GM23338 (cell line): ENCODE data around the gene NRP2. TPM values are rescaled to one million over a fixed set of nuclear protein-coding genes. Genes with fewer than 3 reads are reported as not detected.

Experiments
- ATAC-seq: fragments of 200-7000 bp; cut with Tn5 transposase; 3 replicates; pipeline ENCODE4 v1.9.1; 2020
- DNase-seq: peaks from one replicate; pipeline ENCODE4 v3.0.0-alpha.2; 2015; ENCODE audit warnings: low spot score
- H2AFZ ChIP-seq: fragments of 200-600 bp; sonication (generic); 2 replicates; pipeline ENCODE4 v1.8.0; 2016; ENCODE audit warnings: antibody characterized with exemption, mild to moderate bottlenecking, moderate library complexity
- H3F3A ChIP-seq: fragments of 200-600 bp; sonication (generic); replicated peaks from 2 replicates; pipeline ENCODE4 v1.8.0; 2017; ENCODE audit warnings: antibody characterized with exemption, mixed run types, low read depth
- H3K27ac ChIP-seq: fragments of 200-600 bp; sonication (generic); 2 replicates; pipeline ENCODE4 v1.6.1; 2016; ENCODE audit warnings: low read depth
- H3K27me3 ChIP-seq: fragments of 200-600 bp; sonication (generic); 2 replicates; pipeline ENCODE4 v1.8.0; 2016; ENCODE audit warnings: mild to moderate bottlenecking, mixed run types, moderate library complexity; ENCODE audit not compliant: insufficient read depth
- H3K36me3 ChIP-seq: fragments of 200-600 bp; sonication (generic); 2 replicates; pipeline ENCODE4 v1.8.0; 2016; ENCODE audit warnings: mild to moderate bottlenecking; ENCODE audit not compliant: insufficient read depth
- H3K4me1 ChIP-seq: fragments of 200-600 bp; sonication (generic); 2 replicates; pipeline ENCODE4 v1.8.0; 2016; ENCODE audit warnings: mild to moderate bottlenecking, moderate library complexity; ENCODE audit not compliant: insufficient read depth
- H3K4me2 ChIP-seq: fragments of 200-600 bp; sonication (generic); 2 replicates; pipeline ENCODE4 v1.7.1; 2017; ENCODE audit warnings: mixed run types
- H3K4me3 ChIP-seq: fragments of 200-600 bp; sonication (generic); 2 replicates; pipeline ENCODE4 v1.6.1; 2016; ENCODE audit warnings: mixed run types
- H3K79me2 ChIP-seq: fragments of 200-600 bp; sonication (generic); replicated peaks from 2 replicates; pipeline ENCODE4 v1.8.0; 2017; ENCODE audit warnings: mild to moderate bottlenecking; ENCODE audit not compliant: insufficient read depth
- H3K9me2 ChIP-seq: fragments of 200-600 bp; sonication (generic); 2 replicates; pipeline ENCODE4 v1.8.0; 2017; ENCODE audit not compliant: insufficient read depth
- H4K20me1 ChIP-seq: fragments of 200-600 bp; sonication (generic); replicated peaks from 2 replicates; pipeline ENCODE4 v1.8.0; 2017; ENCODE audit warnings: mild to moderate bottlenecking; ENCODE audit not compliant: insufficient read depth
- H3K27ac Mint-ChIP-seq: 2 replicates; pipeline ENCODE4 v1.8.0; 2020; ENCODE audit warnings: inconsistent platforms, mild to moderate bottlenecking, moderate library complexity, mixed read lengths
- H3K27me3 Mint-ChIP-seq: 3 replicates; pipeline ENCODE4 v1.8.0; 2022; ENCODE audit warnings: low read depth, mild to moderate bottlenecking, moderate library complexity, mixed read lengths, inconsistent platforms; ENCODE audit not compliant: insufficient read depth, poor library complexity
- H3K36me3 Mint-ChIP-seq: 3 replicates; pipeline ENCODE4 v1.8.0; 2021; ENCODE audit warnings: low read depth, mild to moderate bottlenecking, inconsistent platforms, moderate library complexity, mixed read lengths
- H3K4me1 Mint-ChIP-seq: 3 replicates; pipeline ENCODE4 v1.8.0; 2020; ENCODE audit warnings: mild to moderate bottlenecking, inconsistent platforms, mixed read lengths
- H3K4me3 Mint-ChIP-seq: 3 replicates; pipeline ENCODE4 v1.8.0; 2021; ENCODE audit warnings: moderate library complexity, mild to moderate bottlenecking, inconsistent platforms, mixed read lengths
- H3K9me3 Mint-ChIP-seq: 3 replicates; pipeline ENCODE4 v1.8.0; 2020; ENCODE audit warnings: moderate library complexity, mild to moderate bottlenecking, inconsistent platforms, mixed read lengths
- CREB1 ChIP-seq: fragments of 250-450 bp; sonication (Bioruptor Pico); IDR thresholded peaks from 2 replicates; pipeline ENCODE4 v1.5.0; 2020; ENCODE audit warnings: low read depth, mild to moderate bottlenecking, moderate library complexity
- EZH2phosphoT487 ChIP-seq: fragments of 200-600 bp; sonication (generic); IDR thresholded peaks from one replicate; pipeline ENCODE4 v1.8.1; 2018; ENCODE audit warnings: antibody characterized with exemption; ENCODE audit not compliant: unreplicated experiment
- JUNB ChIP-seq: IDR thresholded peaks from one replicate; pipeline ENCODE4 v1.6.1; 2016; ENCODE audit warnings: antibody characterized with exemption; ENCODE audit not compliant: unreplicated experiment
- POLR2AphosphoS5 ChIP-seq: IDR thresholded peaks from 2 replicates; pipeline ENCODE4 v1.6.1; 2016; ENCODE audit warnings: antibody characterized with exemption, low read depth
- STAT1 ChIP-seq: IDR thresholded peaks from one replicate; pipeline ENCODE4 v1.6.1; 2016; ENCODE audit warnings: antibody characterized with exemption; ENCODE audit not compliant: unreplicated experiment
- ZNF114 ChIP-seq: fragments of 250-450 bp; sonication (Bioruptor Pico); IDR thresholded peaks from 2 replicates; pipeline ENCODE4 v1.5.0; 2020; ENCODE audit warnings: mild to moderate bottlenecking, moderate library complexity
- ZNF331 ChIP-seq: fragments of 250-450 bp; sonication (Bioruptor Pico); IDR thresholded peaks from 2 replicates; pipeline ENCODE4 v1.5.0; 2020; ENCODE audit warnings: low read depth, mild to moderate bottlenecking, moderate library complexity
- long read RNA-seq: library from polyadenylated mRNA; unstranded; transcript quantifications from one replicate; pipeline ENCODE4 v2.0.0, GENCODE V29; 2020; ENCODE audit not compliant: unreplicated experiment
- polyA plus RNA-seq: library from polyadenylated mRNA; unstranded; fragments of >200 nt; fragmentation: Nextera tagmentation; extraction: Ambion mirVana; gene quantifications from 2 replicates; pipeline ENCODE4 v1.2.1, GENCODE V29; 2016
- total RNA-seq: library from RNA; depleted of rRNA; stranded (reverse); fragments of >200 nt; shearing (Covaris generic); gene quantifications from 2 replicates; pipeline ENCODE4 v1.2.3, GENCODE V29; 2014; rRNA removed
- TF ChIP-seq, protein P1 (sequence below): IDR thresholded peaks from one replicate; pipeline ENCODE4 v1.6.1; 2018; ENCODE audit warnings: antibody characterized with exemption; ENCODE audit not compliant: unreplicated experiment
- TF ChIP-seq, protein P2 (sequence below): IDR thresholded peaks from 2 replicates; pipeline ENCODE4 v1.6.1; 2016; ENCODE audit warnings: antibody characterized with exemption
- TF ChIP-seq, protein P3 (sequence below): fragments of 250-450 bp; sonication (Bioruptor Pico); IDR thresholded peaks from 2 replicates; pipeline ENCODE4 v1.5.0; 2020; ENCODE audit warnings: mild to moderate bottlenecking, moderate library complexity

NRP2 gene, protein sequence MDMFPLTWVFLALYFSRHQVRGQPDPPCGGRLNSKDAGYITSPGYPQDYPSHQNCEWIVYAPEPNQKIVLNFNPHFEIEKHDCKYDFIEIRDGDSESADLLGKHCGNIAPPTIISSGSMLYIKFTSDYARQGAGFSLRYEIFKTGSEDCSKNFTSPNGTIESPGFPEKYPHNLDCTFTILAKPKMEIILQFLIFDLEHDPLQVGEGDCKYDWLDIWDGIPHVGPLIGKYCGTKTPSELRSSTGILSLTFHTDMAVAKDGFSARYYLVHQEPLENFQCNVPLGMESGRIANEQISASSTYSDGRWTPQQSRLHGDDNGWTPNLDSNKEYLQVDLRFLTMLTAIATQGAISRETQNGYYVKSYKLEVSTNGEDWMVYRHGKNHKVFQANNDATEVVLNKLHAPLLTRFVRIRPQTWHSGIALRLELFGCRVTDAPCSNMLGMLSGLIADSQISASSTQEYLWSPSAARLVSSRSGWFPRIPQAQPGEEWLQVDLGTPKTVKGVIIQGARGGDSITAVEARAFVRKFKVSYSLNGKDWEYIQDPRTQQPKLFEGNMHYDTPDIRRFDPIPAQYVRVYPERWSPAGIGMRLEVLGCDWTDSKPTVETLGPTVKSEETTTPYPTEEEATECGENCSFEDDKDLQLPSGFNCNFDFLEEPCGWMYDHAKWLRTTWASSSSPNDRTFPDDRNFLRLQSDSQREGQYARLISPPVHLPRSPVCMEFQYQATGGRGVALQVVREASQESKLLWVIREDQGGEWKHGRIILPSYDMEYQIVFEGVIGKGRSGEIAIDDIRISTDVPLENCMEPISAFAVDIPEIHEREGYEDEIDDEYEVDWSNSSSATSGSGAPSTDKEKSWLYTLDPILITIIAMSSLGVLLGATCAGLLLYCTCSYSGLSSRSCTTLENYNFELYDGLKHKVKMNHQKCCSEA
- total RNA-seq (17.4 and 22.0 TPM in 2 replicates), polyA plus RNA-seq (18.4 and 19.1 TPM in 2 replicates)
- long read RNA-seq, partial matches to known transcripts, result 1 of 9 reads
- long read RNA-seq, other reads (novel, unspliced or antisense), result 8 of 9 reads

GRCh38 chr2:205682239-205682970 is at the start of gene NRP2:
NRP2 (plus strand) TSS chr2:205682501; CDS start chr2:205683291, 790 bp downstream.
- H3K9me2 ChIP-seq, result no peaks in the 10 kb centered on the region
- H3K27ac ChIP-seq, result no peak within 1 kb of the TSS
- Mint-ChIP-seq H3K27ac (no peak within 1 kb of the TSS), H3K36me3 (peaks cover 7% of the 10 kb centered on the region; the same call in 1 of the 3 replicates), H3K9me3 (no peaks in the 10 kb centered on the region; the same call in 2 of the 3 replicates), H3K4me1 (peaks cover 56% of the 10 kb centered on the region), H3K27me3 (peaks cover 45% of the 10 kb centered on the region), H3K4me3 (peak within 1 kb of the TSS; percentile 84)
- H4K20me1 ChIP-seq, result 0 out of 2 replicates have a peak, but pooled peaks cover 5% of the 10 kb centered on the region
- ATAC-seq, result peak; percentile 59
- H3K79me2 ChIP-seq, result peaks cover 28% of the 10 kb centered on the region
- H3K4me1 ChIP-seq, result peaks cover 35% of the 10 kb centered on the region
- H3K27me3 ChIP-seq, result peaks cover 61% of the 10 kb centered on the region
- DNase-seq, result peak; percentile 96
- H3F3A ChIP-seq, result no peaks in the 10 kb centered on the region; the same call in 1 of the 2 replicates
- H3K36me3 ChIP-seq, result no peaks in the 10 kb centered on the region
- peak within 1 kb of the TSS; percentile 84 for H3K4me3 ChIP-seq
- peak within 1 kb of the TSS; percentile 90 for H2AFZ ChIP-seq
- H3K4me2 ChIP-seq, result peak within 1 kb of the TSS; percentile 99
- TF ChIP-seq, protein P1, sequence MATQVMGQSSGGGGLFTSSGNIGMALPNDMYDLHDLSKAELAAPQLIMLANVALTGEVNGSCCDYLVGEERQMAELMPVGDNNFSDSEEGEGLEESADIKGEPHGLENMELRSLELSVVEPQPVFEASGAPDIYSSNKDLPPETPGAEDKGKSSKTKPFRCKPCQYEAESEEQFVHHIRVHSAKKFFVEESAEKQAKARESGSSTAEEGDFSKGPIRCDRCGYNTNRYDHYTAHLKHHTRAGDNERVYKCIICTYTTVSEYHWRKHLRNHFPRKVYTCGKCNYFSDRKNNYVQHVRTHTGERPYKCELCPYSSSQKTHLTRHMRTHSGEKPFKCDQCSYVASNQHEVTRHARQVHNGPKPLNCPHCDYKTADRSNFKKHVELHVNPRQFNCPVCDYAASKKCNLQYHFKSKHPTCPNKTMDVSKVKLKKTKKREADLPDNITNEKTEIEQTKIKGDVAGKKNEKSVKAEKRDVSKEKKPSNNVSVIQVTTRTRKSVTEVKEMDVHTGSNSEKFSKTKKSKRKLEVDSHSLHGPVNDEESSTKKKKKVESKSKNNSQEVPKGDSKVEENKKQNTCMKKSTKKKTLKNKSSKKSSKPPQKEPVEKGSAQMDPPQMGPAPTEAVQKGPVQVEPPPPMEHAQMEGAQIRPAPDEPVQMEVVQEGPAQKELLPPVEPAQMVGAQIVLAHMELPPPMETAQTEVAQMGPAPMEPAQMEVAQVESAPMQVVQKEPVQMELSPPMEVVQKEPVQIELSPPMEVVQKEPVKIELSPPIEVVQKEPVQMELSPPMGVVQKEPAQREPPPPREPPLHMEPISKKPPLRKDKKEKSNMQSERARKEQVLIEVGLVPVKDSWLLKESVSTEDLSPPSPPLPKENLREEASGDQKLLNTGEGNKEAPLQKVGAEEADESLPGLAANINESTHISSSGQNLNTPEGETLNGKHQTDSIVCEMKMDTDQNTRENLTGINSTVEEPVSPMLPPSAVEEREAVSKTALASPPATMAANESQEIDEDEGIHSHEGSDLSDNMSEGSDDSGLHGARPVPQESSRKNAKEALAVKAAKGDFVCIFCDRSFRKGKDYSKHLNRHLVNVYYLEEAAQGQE, result no peak
- TF ChIP-seq STAT1, result no peak
- TF ChIP-seq POLR2AphosphoS5, result peak; percentile 79
- no peak for TF ChIP-seq ZNF114 (CRISPR knock-in tag)
- TF ChIP-seq CREB1, result peak; percentile 37; the same call in 1 of the 2 replicates
- TF ChIP-seq, protein P2, sequence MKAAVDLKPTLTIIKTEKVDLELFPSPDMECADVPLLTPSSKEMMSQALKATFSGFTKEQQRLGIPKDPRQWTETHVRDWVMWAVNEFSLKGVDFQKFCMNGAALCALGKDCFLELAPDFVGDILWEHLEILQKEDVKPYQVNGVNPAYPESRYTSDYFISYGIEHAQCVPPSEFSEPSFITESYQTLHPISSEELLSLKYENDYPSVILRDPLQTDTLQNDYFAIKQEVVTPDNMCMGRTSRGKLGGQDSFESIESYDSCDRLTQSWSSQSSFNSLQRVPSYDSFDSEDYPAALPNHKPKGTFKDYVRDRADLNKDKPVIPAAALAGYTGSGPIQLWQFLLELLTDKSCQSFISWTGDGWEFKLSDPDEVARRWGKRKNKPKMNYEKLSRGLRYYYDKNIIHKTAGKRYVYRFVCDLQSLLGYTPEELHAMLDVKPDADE, result no peak
- no peak for TF ChIP-seq EZH2phosphoT487
- TF ChIP-seq ZNF331 (CRISPR knock-in tag), result no peak
- TF ChIP-seq, protein P3, sequence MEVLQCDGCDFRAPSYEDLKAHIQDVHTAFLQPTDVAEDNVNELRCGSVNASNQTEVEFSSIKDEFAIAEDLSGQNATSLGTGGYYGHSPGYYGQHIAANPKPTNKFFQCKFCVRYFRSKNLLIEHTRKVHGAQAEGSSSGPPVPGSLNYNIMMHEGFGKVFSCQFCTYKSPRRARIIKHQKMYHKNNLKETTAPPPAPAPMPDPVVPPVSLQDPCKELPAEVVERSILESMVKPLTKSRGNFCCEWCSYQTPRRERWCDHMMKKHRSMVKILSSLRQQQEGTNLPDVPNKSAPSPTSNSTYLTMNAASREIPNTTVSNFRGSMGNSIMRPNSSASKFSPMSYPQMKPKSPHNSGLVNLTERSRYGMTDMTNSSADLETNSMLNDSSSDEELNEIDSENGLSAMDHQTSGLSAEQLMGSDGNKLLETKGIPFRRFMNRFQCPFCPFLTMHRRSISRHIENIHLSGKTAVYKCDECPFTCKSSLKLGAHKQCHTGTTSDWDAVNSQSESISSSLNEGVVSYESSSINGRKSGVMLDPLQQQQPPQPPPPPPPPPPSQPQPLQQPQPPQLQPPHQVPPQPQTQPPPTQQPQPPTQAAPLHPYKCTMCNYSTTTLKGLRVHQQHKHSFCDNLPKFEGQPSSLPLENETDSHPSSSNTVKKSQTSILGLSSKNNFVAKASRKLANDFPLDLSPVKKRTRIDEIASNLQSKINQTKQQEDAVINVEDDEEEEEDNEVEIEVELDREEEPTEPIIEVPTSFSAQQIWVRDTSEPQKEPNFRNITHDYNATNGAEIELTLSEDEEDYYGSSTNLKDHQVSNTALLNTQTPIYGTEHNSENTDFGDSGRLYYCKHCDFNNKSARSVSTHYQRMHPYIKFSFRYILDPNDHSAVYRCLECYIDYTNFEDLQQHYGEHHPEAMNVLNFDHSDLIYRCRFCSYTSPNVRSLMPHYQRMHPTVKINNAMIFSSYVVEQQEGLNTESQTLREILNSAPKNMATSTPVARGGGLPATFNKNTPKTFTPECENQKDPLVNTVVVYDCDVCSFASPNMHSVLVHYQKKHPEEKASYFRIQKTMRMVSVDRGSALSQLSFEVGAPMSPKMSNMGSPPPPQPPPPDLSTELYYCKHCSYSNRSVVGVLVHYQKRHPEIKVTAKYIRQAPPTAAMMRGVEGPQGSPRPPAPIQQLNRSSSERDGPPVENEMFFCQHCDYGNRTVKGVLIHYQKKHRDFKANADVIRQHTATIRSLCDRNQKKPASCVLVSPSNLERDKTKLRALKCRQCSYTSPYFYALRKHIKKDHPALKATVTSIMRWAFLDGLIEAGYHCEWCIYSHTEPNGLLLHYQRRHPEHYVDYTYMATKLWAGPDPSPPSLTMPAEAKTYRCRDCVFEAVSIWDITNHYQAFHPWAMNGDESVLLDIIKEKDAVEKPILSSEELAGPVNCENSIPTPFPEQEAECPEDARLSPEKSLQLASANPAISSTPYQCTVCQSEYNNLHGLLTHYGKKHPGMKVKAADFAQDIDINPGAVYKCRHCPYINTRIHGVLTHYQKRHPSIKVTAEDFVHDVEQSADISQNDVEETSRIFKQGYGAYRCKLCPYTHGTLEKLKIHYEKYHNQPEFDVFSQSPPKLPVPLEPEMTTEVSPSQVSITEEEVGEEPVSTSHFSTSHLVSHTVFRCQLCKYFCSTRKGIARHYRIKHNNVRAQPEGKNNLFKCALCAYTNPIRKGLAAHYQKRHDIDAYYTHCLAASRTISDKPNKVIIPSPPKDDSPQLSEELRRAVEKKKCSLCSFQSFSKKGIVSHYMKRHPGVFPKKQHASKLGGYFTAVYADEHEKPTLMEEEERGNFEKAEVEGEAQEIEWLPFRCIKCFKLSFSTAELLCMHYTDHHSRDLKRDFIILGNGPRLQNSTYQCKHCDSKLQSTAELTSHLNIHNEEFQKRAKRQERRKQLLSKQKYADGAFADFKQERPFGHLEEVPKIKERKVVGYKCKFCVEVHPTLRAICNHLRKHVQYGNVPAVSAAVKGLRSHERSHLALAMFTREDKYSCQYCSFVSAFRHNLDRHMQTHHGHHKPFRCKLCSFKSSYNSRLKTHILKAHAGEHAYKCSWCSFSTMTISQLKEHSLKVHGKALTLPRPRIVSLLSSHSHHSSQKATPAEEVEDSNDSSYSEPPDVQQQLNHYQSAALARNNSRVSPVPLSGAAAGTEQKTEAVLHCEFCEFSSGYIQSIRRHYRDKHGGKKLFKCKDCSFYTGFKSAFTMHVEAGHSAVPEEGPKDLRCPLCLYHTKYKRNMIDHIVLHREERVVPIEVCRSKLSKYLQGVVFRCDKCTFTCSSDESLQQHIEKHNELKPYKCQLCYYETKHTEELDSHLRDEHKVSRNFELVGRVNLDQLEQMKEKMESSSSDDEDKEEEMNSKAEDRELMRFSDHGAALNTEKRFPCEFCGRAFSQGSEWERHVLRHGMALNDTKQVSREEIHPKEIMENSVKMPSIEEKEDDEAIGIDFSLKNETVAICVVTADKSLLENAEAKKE (CRISPR knock-in tag), result no peak
- TF ChIP-seq JUNB, result no peak
